Memory B cell (primary cell): Measurements from ENCODE around the gene SYNC.

Experiments used
- ATAC-seq: fragments of 150-1000 bp; cut with Tn5 transposase; 2 replicates; pipeline ENCODE4 v1.10.0; 2021; ENCODE audit warnings: low read depth, mild to moderate bottlenecking, moderate library complexity
- DNase-seq, 2 donors: peaks; one replicate each; pipeline ENCODE4 v3.0.0; 2022; ENCODE audit warnings: low spot score in 2 of 2
- H3K27ac Mint-ChIP-seq: one replicate; pipeline ENCODE4 v1.8.0; 2022; ENCODE audit warnings: mild to moderate bottlenecking, moderate library complexity, mixed read lengths
- H3K27me3 Mint-ChIP-seq: one replicate; pipeline ENCODE4 v1.8.0; 2022; ENCODE audit warnings: mixed read lengths
- H3K36me3 Mint-ChIP-seq: one replicate; pipeline ENCODE4 v1.8.0; 2022; ENCODE audit warnings: mild to moderate bottlenecking, mixed read lengths
- H3K4me1 Mint-ChIP-seq: one replicate; pipeline ENCODE4 v1.8.0; 2022; ENCODE audit warnings: mixed read lengths
- H3K4me3 Mint-ChIP-seq: one replicate; pipeline ENCODE4 v1.8.0; 2022; ENCODE audit warnings: mild to moderate bottlenecking, moderate library complexity, mixed read lengths
- H3K9me3 Mint-ChIP-seq: one replicate; pipeline ENCODE4 v1.8.0; 2022; ENCODE audit warnings: mixed read lengths

Gene SYNC

DNA sequence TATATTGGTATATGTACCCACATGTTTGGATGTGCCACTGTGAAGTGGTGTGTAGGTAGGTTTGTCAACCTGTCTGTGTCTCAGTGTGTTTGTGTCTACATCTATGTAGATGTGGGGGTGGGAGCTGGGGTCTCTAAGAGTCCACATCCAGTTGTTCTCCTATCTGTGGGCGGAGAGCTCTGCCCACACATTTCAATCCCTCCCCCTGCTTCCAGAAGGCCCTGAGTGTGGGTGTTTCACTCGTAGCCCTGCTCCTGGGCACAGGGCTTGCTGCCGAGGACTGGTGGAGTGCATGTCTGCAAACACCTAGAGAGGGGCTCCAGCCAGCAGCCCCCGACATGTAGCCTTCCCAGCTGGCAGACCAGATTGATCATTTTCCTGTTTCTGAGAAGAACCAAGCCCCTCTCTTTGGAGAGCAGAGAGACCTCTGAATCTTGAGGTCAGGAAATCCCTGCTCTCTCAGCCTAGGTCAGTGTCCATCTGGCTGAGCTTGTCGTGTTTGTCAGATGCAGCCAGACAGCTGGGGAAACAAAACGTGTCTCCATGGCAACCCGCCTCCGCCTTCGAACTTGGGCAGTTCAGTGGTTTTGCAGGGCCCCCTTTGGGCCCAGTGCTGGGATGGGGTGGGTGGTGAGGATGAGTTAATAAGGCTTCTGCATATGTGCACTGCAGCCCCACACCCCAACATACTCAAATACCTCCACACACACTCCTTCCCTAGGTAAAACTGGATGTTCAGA lies 31.2 kb upstream of the SYNC start:
- ATAC-seq (no peak), DNase-seq (no peak)
- H3K27me3 Mint-ChIP-seq, result peaks cover 13% of the 10 kb centered on the region
- no peaks in the 10 kb centered on the region for H3K9me3 Mint-ChIP-seq
- no peak overlapping the region for H3K27ac Mint-ChIP-seq
- no peaks in the 10 kb centered on the region for H3K36me3 Mint-ChIP-seq
- no peaks in the 10 kb centered on the region for H3K4me1 Mint-ChIP-seq
- no peak overlapping the region for H3K4me3 Mint-ChIP-seq

DNA sequence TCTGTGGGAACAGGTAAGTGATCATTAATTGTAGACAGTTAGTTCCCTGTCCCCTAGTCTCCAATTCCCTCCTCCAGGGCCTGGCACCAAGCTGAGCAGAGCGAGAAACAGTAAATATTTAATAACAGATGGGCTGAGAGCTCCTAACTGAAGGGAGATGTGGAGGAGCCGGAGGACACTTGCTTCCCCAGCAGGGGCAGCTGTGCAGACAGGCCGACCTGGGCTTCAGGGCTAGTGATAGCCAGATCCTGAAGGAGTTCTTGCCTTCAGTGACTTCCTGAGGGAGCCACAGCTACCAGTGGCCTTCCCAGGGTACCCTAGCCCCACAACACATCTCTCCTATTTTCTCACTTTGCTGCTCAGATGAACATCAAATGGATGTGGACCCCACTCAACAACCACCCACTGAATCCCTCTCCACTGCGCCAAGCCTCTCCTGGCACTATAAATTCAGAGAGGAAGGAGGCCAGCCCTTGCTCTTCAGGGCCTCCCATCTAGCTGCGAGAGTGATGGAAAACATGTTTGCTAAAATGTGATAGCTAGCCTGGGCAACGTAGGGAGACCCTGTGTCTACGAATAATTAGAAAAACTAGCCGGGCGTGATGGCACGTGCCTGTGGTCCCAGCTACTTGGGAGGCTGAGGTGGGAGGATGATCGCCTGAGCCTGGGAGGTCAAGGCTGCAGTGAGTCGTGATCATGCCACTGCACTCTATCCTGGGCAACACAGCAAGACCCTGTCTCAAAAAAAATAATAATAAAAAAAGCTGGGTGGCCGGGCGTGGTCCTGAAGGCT lies 26.9 kb upstream of the SYNC start:
- DNase-seq (no peak), ATAC-seq (no peak)
- Mint-ChIP-seq H3K36me3 (peaks cover 2% of the 10 kb centered on the region), H3K4me1 (peaks cover 3% of the 10 kb centered on the region), H3K4me3 (no peak overlapping the region), H3K9me3 (no peaks in the 10 kb centered on the region), H3K27me3 (peaks cover 20% of the 10 kb centered on the region), H3K27ac (no peak overlapping the region)

DNA sequence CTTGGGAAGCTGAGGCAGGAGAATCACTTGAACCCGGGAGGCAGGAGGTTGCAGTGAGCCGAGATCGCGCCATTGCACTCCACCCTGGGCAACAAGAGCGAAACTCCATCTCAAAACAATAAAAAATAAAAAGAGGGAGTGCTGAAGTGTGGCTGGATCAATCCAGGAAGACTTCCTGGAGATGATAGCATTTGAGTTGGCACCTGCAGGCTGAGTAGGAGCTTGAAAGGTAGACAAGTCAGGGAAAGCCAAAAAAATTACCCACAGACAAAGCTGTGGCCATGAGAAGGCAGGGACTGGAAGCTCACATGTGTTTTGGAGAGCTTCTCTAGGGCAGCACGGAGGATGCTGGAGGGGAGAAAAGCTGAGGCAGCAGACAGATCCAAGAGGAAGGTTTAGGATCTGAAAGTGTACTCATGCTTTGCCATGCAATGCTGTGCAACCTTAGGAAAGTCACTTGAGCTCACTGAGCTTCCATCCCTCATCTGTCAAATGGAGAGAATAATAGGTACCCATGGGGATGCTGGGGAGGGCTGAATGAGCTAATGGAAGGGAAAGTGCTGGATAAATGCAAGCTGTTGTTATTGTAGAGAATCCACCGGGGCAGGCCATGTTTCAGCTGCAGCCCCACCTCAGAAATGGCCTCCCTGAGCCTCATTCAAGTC lies 26.0 kb upstream of the SYNC start:
- Mint-ChIP-seq H3K27ac (no peak overlapping the region), H3K36me3 (peaks cover 2% of the 10 kb centered on the region), H3K9me3 (no peaks in the 10 kb centered on the region), H3K4me1 (peaks cover 3% of the 10 kb centered on the region), H3K27me3 (peaks cover 19% of the 10 kb centered on the region), H3K4me3 (no peak overlapping the region)
- ATAC-seq, result no peak
- DNase-seq, result no peak

DNA sequence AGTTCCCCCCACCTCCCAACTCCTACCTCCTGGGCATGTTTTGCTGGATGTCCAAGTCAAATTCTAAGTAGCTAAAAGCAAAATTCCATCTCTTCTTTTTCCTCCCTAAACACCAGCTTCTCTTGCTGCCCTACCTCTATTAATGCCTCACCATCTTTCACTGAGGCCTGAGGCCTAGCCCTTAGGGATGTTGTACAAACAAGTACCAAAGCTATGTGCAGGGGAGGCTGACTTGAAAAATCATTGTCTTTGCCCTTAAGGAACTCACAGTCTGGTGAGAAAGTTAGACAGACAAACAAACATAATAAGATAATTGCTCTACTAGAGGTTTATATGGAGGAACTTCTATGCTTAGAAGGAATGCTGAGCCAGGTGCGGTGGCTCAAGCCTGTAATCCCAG lies 25.3 kb upstream of the SYNC start:
- H3K4me3 Mint-ChIP-seq, result no peak overlapping the region

DNA sequence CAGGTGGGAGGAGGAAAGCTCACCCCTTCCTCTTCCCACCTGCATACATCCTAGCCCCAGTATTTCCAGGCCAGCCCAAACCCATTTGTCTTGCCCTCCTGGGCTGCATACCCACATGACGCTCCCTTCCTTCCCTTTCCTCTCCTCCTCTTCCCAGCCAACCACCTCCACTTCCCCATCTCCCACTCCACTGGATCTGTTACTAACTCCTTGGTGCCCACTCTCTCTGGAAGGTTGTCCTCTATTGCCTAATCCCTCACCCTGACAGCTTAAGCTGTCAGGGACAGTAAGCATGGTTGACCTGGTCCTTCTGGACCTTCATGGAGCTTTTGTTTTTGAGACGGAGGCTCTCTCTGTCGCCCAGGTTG lies 23.0 kb upstream of the SYNC start:
- peaks cover 4% of the 10 kb centered on the region for H3K36me3 Mint-ChIP-seq
- H3K27me3 Mint-ChIP-seq, result peaks cover 25% of the 10 kb centered on the region
- DNase-seq (no peak), ATAC-seq (no peak)
- H3K9me3 Mint-ChIP-seq, result no peaks in the 10 kb centered on the region
- H3K4me1 Mint-ChIP-seq, result peaks cover 3% of the 10 kb centered on the region
- H3K4me3 Mint-ChIP-seq, result no peak overlapping the region
- H3K27ac Mint-ChIP-seq, result no peak overlapping the region

More for the DNA sequence above, 25.3 kb upstream of the SYNC start:
- Mint-ChIP-seq H3K36me3 (peaks cover 2% of the 10 kb centered on the region), H3K9me3 (no peaks in the 10 kb centered on the region), H3K27me3 (peaks cover 17% of the 10 kb centered on the region), H3K27ac (no peak overlapping the region), H3K4me1 (peaks cover 3% of the 10 kb centered on the region)
- DNase-seq, result no peak
- no peak for ATAC-seq

DNA sequence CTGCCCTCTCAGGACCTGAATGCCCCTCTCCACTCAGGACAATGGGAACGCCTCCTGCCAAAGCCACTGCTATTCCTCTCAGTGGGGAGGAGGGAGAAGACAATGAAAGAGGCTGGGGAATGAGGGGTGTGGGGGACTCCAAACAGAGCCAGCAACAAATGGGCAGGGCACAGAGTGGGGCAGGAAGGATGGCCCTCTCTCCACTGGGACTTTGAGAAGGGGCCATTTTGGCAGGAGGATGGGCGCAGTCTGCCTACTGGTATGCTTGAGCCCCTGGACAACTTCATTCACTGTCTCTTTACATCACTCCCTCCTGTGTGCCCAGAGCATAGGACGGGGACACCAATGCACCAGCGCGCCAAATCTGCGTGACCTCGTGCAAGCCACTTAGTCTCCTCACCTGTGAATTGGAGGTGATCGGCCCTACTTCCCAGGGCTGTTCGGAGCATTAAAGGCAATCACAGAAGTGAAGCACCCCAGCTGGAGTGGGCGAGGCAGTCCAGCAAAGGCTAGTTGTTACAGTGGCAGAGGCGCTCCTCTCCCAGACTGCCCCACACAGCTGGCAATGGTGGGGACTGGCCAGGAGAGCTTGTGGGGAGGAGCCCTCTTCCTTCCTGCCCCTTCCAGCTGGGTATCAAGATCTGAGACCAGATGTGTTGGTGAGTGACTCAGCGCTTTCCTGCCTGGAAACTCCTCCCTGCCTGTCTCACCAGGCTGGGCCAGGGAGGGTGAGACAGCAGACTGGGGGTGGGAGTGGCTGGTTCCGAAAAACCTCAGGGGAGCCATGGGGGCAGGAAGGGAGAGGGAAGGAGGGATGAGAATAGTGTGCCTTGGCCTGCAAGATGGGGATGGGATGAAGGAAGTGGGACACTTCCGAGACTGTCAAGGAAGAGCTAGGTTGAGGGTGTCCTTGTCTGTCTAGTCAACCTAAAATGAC lies 22.4 kb upstream of the SYNC start:
- Mint-ChIP-seq H3K4me3 (no peak overlapping the region), H3K9me3 (no peaks in the 10 kb centered on the region), H3K27me3 (peaks cover 32% of the 10 kb centered on the region), H3K4me1 (peaks cover 3% of the 10 kb centered on the region), H3K27ac (no peak overlapping the region), H3K36me3 (peaks cover 4% of the 10 kb centered on the region)
- no peak for ATAC-seq
- DNase-seq, result no peak

DNA sequence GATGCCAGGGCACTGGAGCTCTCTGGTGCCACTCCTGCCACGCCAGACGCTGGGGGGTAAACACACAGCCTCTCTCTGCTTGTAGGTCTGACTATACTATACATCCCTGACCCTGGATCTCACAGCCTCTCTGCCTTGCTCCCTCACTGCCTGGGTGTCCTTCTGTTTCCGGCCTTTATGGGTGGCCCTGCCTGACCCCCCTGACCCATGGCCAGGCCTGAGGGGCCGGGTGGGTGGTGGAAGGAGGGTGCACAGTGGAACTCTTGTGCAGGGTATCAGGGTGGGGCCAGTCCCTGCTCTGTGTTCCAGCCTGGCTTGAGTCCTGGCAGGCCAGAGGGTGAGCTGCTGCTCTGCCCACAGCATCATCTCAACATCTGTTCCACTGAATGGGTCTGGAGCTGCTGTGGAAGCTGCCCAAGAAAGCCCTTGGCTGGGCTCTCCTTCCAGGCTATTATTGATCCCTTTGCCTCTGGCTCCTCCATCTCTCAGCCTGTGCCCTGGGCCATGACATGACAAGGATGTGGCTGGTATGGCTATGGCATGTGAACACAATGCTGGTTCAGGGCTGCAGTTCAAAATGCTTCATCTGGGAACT lies 17.2 kb upstream of the SYNC start:
- DNase-seq (no peak), ATAC-seq (no peak)
- peaks cover 23% of the 10 kb centered on the region for H3K27me3 Mint-ChIP-seq
- H3K27ac Mint-ChIP-seq, result no peak overlapping the region
- H3K9me3 Mint-ChIP-seq, result no peaks in the 10 kb centered on the region
- peaks cover 9% of the 10 kb centered on the region for H3K4me1 Mint-ChIP-seq
- H3K4me3 Mint-ChIP-seq, result no peak overlapping the region
- H3K36me3 Mint-ChIP-seq, result peaks cover 4% of the 10 kb centered on the region

DNA sequence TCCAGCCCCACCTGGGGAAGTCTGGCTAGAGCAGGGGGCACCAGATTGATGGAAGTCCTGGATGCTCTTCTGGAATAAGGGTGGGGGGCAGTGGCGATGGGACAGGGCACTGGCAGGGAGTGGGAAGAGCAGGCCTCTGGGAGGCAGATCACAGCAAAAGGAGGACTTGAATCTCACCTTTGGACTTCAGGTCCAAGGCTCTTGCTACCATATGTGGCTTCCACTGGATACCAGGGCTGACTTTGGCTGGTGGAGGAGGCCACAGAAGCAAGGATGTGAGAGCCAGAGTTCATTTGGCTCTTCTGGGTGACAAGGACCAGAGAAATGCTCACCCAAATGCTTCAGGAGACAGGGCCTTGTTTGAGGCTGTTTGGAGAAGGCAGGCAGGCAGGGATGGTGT lies 16.0 kb upstream of the SYNC start:
- no peaks in the 10 kb centered on the region for H3K9me3 Mint-ChIP-seq
- no peak for DNase-seq
- H3K4me3 Mint-ChIP-seq, result no peak overlapping the region
- H3K27me3 Mint-ChIP-seq, result peaks cover 21% of the 10 kb centered on the region
- peaks cover 9% of the 10 kb centered on the region for H3K4me1 Mint-ChIP-seq
- ATAC-seq, result no peak
- H3K36me3 Mint-ChIP-seq, result peaks cover 2% of the 10 kb centered on the region
- H3K27ac Mint-ChIP-seq, result no peak overlapping the region

DNA sequence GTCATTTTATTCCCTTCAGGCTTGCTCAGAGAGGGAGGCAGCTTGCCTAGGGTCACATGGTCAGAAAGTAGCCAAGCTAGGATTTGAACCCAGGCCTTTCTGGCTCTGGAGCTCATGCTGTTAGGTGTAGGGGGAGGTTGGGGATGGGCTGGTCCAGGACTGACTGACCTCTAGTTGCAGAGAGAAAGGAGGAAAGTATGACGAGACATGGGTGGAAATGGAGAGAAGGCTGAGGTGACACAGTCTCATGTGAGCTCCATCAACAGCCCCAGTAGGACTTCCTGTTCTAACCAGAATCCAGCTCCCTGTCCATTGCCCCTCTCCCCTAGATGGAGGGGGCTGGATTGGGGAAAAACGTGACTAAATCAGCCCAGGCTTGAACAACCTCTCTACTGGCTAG lies 15.5 kb upstream of the SYNC start:
- Mint-ChIP-seq H3K9me3 (no peaks in the 10 kb centered on the region), H3K4me1 (peaks cover 11% of the 10 kb centered on the region), H3K36me3 (peaks cover 2% of the 10 kb centered on the region), H3K27me3 (peaks cover 21% of the 10 kb centered on the region), H3K4me3 (no peak overlapping the region), H3K27ac (no peak overlapping the region)
- ATAC-seq (no peak), DNase-seq (no peak)

DNA sequence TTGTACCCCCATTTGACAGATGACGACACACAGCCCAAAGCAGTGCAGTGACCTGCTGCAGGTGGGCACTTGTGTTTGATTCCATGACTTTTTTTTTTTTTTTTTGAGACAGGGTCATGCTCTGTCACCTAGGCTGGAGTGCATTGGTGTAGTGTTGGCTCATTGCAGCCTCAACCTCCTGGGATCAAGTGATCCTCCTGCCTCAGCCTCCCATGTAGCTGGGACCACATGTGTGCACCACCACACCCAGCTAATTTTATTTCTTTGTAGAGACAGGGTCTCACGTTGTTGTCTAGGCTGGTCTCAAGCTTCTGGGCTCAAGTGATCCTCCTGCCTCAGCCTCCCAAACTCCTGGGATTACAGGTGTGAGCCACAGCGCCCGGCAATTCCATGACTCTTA lies 14.9 kb upstream of the SYNC start:
- Mint-ChIP-seq H3K36me3 (peaks cover 2% of the 10 kb centered on the region), H3K27ac (no peak overlapping the region), H3K4me3 (no peak overlapping the region), H3K27me3 (peaks cover 21% of the 10 kb centered on the region), H3K9me3 (no peaks in the 10 kb centered on the region), H3K4me1 (peaks cover 11% of the 10 kb centered on the region)
- DNase-seq (no peak), ATAC-seq (no peak)

DNA sequence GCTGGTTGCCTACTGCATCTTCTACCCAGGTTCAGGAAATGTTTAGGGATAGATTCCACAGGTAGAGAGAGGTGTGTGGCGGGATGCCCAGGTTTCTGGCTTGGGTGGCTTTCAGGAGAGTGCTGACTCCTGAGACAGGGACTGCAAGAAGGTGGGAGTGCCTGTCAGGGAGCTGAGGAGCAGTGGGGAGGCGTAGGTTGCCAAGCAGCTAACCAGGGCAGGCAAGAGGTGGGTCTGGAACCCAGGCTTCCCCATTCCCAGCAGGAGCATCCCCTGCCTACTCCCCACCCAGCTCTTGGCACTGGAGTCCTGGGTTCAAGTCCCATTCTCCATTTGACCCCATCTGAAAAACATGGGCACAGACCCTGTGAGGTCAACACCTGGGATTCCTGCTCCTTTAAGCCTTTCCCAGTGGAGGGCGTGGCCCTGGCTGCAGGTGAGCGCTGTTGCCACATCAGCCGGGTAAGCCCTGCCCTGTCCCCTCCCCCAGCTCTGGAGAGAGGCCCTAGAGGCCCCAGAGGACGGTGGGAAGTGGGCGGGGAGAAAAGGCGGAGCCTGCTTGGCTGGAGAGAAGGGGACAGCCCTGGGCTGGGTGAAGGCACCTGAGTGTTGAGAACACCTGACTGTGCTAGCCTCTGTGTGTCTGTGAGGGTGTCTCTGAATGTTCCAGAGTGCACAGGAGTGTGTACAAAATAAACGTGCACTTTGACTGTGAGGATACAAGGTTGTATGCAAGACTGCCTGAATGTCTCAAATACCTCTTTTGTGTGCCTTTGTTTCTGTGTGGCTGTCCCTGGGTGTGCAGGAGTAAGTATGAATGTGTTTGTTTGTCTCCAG lies 14.0 kb upstream of the SYNC start:
- Mint-ChIP-seq H3K4me1 (peaks cover 15% of the 10 kb centered on the region), H3K4me3 (no peak overlapping the region), H3K9me3 (no peaks in the 10 kb centered on the region), H3K27ac (no peak overlapping the region), H3K27me3 (peaks cover 14% of the 10 kb centered on the region), H3K36me3 (no peaks in the 10 kb centered on the region)
- DNase-seq (no peak), ATAC-seq (peak; percentile 61)

DNA sequence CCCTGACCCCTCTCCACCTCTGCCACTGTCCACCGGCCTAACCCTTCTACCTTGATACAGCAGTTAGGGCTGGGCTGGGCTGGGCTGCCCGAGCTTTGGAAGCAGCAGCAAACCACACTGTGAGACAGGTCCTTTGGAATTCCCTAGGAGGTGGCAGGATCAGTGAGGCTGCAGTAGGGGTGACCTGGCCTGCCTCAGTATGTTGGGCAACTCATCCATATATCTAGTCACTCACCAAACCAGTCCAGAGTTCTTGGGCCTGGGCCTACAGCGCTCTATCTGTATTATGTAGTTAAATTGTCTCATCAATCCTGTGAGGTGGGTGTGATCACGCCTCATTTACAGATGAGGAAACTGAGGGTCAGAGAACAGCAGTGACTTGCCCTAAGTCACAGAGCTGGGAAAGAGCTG lies 13.3 kb upstream of the SYNC start:
- no peak overlapping the region for H3K27ac Mint-ChIP-seq
- H3K9me3 Mint-ChIP-seq, result no peaks in the 10 kb centered on the region
- ATAC-seq (no peak), DNase-seq (no peak)
- no peak overlapping the region for H3K4me3 Mint-ChIP-seq
- no peaks in the 10 kb centered on the region for H3K36me3 Mint-ChIP-seq
- H3K27me3 Mint-ChIP-seq, result peaks cover 12% of the 10 kb centered on the region
- peaks cover 15% of the 10 kb centered on the region for H3K4me1 Mint-ChIP-seq

DNA sequence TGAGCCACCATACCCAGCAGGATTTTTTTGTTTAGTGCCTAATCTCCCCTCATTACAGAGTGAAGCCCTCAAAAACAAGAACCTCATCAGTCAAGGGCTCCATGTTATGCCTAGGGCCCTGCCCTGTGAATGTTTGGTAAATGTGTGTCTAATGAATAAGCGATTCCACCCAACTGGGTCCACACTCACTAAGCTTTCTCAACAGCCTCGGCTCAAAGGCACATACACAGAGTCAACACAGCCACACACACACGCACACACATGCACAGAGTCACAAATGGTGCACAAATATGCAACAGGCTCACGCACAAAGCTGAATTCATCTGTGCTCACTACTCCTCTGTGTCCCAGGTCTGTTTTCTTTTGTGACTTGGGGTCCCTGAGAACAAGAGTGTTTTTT lies 11.7 kb upstream of the SYNC start:
- DNase-seq (no peak), ATAC-seq (no peak)
- Mint-ChIP-seq H3K36me3 (no peaks in the 10 kb centered on the region), H3K4me3 (no peak overlapping the region), H3K4me1 (peaks cover 15% of the 10 kb centered on the region), H3K27me3 (peaks cover 2% of the 10 kb centered on the region), H3K27ac (no peak overlapping the region), H3K9me3 (no peaks in the 10 kb centered on the region)
